Amniotic epithelial cell (primary cell): ENCODE results near the gene RXRA.

Experiments used
- DNase-seq: peaks from one replicate; pipeline ENCODE4 v3.0.0-alpha.2; 2010; ENCODE audit warnings: low read depth

The RXRA gene

GRCh38 chr9:134435550-134436378 is 109.5 kb downstream of the RXRA start:
- no peak for DNase-seq

DNA sequence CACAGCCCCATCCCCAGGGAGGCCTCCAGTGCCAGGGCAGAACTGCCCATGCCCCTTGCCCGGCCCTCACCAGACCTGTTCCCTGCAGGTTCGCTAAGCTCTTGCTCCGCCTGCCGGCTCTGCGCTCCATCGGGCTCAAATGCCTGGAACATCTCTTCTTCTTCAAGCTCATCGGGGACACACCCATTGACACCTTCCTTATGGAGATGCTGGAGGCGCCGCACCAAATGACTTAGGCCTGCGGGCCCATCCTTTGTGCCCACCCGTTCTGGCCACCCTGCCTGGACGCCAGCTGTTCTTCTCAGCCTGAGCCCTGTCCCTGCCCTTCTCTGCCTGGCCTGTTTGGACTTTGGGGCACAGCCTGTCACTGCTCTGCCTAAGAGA is 110.1 kb downstream of the RXRA start:
- no peak for DNase-seq

DNA sequence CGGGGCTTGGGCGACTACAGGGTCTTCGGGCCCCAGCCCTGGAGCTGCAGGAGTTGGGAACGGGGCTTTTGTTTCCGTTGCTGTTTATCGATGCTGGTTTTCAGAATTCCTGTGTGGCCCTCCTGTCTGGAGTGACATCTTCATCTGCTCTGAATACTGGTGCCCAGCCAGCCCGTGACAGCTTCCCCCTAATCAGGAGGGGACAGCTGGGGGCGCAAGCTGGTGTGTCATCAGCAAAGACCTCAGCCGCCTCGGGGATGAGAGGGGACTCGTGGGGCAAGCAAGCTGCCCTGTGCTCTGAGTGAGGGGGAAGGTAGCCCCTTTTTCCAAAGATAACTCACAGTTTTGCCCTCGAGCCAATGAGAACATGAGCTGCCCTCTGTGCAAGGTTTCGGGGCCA is 110.7 kb downstream of the RXRA start:
- no peak for DNase-seq

GRCh38 chr9:134437403-134438194 is 111.3 kb downstream of the RXRA start:
- DNase-seq: peak; percentile 48

DNA sequence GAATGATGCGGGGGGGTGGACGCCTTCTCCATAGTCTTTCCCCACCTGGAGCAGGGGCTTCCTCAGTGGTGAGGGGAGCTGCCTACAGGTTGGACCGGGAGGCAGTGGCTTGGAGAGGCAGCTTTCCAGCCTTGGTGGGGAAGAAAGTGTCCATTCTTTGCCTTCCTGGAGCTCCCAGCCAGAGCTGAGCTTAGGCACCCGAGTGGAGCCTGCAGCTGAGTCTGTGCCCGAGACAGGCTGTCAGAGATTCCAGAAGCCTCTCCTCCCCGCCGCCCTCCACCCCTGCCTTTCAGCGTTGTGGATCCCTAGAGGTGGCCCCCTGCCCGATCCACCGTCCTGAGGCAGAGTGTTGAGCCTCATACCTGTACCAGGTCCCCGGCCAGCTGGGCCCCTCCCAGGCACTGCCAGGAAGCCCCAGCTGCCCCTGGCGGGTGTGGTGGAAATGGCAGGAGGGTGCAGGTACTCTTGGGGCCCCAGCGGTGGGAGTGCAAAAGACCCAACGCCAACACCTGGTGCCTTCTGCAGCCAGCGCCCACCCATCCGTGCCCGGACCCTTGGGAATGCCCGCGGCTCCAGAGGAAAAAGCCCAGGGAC is 112.0 kb downstream of the RXRA start:
- no peak for DNase-seq

- no peak for DNase-seq
These were observed 113.1 kb downstream of the RXRA start for GRCh38 chr9:134439368-134439784.

GRCh38 chr9:134440636-134441226 is 114.5 kb downstream of the RXRA start:
- no peak for DNase-seq

- DNase-seq: no peak
These were observed 115.2 kb downstream of the RXRA start for GRCh38 chr9:134441227-134442084.

GRCh38 chr9:134442085-134442474 is 115.8 kb downstream of the RXRA start:
- no peak for DNase-seq

DNA sequence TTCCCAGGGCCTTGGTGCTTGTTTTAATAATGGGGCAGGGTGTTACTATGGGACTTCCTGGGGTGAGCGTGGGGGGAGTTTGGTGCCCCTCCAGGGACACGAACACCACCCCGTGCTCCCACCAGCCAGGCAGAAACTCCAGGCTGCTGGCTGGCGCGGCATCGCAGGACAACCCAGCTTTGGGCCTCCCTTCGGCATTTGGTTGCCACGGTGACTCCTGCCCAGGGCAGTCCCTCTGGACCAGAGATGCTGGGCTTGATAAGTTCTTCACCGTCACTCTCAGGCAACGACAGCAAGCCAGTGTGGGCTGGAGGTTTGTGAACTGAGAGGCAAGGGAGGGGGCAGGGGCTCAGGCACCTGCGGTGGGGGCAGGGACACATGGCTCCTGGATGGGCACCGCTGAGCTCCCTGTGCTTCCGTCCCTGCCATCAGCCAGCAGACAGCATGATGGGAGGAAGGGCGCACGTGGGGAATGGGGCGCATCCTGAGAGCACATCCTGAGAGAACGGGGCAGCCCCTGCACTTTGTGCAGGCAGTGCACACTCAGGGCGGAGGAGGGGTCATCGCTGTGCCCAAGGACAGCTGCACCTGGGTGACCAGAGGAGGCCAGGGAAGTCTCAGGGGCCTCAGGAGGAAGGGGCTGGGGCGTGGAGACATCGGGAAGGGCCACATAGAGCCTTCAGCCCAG is 116.4 kb downstream of the RXRA start:
- peak; percentile 19 for DNase-seq

DNA sequence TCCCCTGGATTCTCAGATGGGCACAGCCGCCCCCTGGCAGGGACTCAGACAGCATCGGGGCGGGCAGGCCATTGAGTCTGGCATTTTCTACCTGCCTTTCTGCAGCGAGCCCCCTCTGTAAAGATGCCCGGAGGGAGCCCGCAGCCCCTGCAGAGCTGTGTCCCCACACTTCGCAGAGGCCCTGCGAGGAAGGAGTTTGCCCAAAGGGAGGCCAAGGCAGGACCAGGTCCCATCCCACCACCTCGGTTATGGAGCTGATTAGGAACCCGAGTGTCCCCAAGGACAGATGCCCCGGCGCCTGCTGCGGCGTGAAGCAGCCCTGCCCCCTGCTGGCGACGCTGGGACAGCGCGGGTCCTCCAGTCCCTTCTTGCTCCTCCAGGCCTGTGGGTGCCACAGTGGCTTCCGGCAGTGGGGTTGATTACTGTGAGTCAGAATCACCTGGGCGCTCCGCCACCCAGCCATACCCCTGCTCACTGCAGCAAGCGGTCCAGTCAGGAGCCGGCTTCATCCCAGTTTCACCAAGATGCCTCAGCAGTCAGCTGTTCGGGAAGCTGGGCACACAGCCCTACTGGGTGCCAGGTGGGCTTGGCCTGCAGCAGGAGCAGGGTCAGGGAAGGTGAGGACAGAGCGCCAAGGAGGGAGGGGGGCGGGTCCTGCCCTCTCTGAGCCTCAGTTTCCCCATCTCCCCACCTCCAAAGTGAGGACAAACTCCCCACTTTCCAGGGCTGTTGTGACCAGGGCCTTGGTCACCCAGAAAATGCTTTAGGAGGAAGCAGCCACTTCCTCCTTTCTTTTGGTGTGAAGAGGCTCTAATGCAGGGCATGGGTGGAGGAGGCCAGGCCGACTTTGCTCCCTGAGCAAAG is 117.2 kb downstream of the RXRA start:
- DNase-seq: peak; percentile 86

DNA sequence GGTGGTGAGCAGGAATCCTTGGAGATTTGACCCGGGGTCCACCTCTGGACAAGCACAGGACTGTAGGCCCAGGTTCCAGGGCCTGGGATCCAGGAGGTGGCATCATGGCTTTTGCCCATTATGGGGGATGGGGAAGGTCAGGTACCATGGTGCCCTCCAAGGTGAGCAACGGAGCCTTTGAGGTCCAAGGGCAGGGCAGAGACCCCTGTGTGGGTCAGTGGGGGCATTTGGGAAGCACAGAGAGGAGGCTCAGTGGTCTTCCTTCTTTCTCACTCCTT is 117.7 kb downstream of the RXRA start:
- no peak for DNase-seq

DNA sequence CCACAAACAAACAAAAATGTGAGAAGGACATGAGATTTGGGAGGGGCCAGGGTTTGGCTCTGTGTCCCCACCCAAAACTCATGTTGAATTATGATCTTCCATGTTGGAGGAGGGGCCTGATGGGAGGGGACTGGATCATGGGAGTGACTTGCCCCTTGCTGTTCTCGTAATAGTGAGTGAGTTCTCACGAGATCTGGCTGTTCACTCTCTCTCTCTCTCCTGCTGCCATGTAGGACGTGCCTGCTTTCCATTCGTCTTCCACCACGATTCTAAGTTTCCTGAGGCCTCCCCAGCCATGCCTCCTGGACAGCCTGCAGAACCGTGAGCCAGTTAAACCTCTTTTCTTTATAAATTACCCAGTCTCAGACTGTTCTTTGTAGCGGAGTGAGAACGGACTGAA is 118.7 kb downstream of the RXRA start:
- DNase-seq: no peak

DNA sequence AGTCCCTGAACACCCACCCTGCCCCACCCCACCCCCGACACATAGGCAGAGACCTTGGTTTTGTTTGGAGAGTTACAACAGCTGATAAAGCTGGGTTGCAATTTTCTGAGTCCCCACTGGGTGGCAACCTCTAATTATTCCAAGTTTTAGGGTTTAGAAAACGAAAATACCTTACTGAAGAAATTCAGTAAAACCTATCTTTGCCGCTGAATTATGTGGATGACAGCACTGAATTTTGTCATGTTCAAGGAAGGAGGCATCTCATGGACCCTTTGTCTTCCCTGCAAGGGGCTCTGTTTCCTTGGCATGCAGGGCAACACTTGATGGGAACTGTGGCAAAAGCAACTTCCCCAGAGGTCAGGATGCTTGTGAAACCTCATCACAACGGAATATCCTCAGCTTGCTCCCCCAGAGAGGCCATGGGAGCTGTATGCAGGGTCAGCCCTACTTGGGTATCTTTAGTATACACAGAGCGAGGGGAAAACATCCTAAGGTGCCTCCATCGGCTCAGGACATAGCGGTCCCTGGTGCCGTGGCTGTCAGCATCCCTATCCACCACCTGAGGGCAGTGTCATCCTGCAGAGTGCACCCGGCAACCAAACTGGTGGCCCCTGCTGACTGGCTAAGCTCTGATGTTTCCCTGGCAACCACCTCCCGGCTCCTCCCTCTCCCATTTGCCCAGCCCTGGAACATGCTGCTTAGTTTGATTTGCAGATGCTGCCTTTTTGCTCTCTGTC is 123.1 kb downstream of the RXRA start:
- DNase-seq: peak; percentile 94

GRCh38 chr9:134451700-134452458 is 125.6 kb downstream of the RXRA start:
- DNase-seq: no peak

DNA sequence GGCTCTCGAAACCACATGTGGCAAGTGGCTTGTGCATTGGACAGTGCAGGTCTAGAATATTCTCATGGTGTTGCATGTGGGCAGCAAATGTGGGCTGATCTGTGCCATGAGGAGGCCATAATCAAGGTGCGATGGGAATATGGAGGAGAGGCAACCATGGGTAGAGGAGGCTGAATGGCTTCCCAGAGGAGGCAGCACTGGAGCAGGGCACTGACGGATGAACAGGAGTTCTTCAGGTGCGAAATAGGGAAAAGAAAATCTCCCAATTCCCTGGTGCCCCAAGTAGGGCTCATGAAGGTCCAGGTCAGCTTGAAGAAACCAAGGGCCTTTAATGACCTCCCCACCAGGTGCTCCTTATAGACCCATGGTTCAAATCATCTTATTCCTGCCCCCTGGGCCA is 126.5 kb downstream of the RXRA start:
- DNase-seq: no peak

DNA sequence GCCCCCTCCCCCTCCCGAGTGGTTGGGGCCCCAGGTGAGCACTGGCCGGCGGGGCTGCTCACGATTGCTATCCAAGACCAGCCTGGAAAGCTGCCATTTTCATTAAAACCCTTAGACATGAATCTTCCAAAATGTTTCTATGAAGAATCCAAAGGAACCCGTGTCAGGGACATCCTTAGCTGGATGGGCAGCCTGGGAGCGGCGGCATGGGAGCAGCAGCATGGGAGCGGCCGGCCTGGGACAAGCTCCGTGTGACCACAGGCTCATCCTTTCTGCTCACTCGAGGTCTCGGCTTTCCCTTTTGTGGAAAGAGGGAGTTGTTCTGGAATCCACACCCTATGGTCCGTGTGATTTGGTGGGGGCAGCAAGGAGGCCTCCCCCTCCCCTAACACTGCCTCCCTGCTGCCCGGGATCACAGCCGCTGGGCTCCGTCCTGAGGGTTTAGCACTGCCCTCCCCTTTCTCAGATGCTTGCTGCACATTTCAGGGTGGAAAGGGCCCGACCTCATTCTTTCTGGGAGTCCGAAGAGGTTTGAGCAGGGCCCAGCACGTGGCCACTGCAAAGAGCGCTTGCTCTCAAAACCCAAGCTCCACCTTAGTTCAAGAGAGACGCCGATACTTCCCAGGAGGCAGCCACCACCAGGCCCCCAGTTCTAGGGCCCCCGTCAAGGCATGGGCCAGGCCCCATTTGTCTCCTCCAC is 127.7 kb downstream of the RXRA start:
- no peak for DNase-seq

DNA sequence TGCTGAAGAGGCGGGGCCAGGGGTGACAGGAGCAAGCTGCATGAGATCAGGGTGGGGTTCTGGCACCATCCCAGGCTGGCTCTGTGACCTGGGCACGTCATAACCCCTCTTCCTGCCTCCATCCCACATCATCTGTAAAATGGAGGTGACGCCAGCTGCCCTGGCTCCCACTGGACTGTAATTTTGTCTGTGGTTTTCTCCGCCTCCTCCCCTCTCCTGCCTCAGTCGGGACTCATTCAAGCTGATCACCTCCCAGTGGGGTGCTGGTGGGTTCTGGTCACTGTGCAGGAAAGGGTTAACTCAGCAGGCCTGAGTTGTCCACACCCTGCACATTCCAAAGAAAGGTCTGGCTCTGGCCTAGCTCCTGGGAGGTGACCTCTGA is 128.2 kb downstream of the RXRA start:
- no peak for DNase-seq
